ENCODE results near the gene NPY4R. TPM values are rescaled to one million over a fixed set of nuclear protein-coding genes. Genes with fewer than 3 reads are reported as not detected.

The NPY4R gene
- total RNA-seq, 1 donor from 2014 or later, result 0.48 TPM

Other genes starting within 250 kb of the NPY4R start
- not detected in 2 replicates for gene ANTXRL, start 179.0 kb downstream of the NPY4R start, total RNA-seq
- gene ANXA8L1, start 90.2 kb downstream of the NPY4R start, total RNA-seq, result 0.59 and 1.5 TPM in 2 replicates
- 2.2 and 3.0 TPM in 2 replicates for gene GPRIN2, start 90.7 kb upstream of the NPY4R start, total RNA-seq
- 1.2 and 1.4 TPM in 2 replicates for gene SYT15, start 113.2 kb upstream of the NPY4R start, total RNA-seq

All from astrocyte (in vitro differentiated cells and primary cell).